ENCODE data around the gene FAM217A. TPM values are rescaled to one million over a fixed set of nuclear protein-coding genes. Genes with fewer than 3 reads are reported as not detected.

The FAM217A gene
- polyA plus RNA-seq, 3 donors: not detected

GRCh38 chr6:4029687-4030086, 49.2 kb downstream of the FAM217A start:
- Histone ChIP-seq H3K79me2 (ENCODE audit: insufficient read depth, low read length) (peaks cover 100% of the 10 kb centered on the region), H2AFZ (ENCODE audit: insufficient read depth, low read depth, low read length, poor library complexity, severe bottlenecking) (no peak overlapping the region), H4K20me1 (ENCODE audit: insufficient read depth, low read length) (peaks cover 99% of the 10 kb centered on the region), H3K36me3 (replicated peaks in 1 of 2; ENCODE audit: control insufficient read depth in 1 of 2, insufficient read depth in 2 of 2, low read length in 2 of 2) (peaks cover 27 to 49% of the 10 kb centered on the region in 2 donors), H3K27ac (ENCODE audit: low read depth in 1 of 2, low read length in 2 of 2) (peak overlapping the region in 1 of 2 donors; percentile 62), H3K27me3 (ENCODE audit: control insufficient read depth in 2 of 2, insufficient read depth in 2 of 2, low read length in 2 of 2) (no peaks in the 10 kb centered on the region), H3K9ac (ENCODE audit: insufficient read depth, low read length, poor library complexity, severe bottlenecking) (no peak overlapping the region), H3K4me3 (replicated peaks in 1 of 3; ENCODE audit: low read depth in 2 of 3, low read length in 3 of 3) (no peak overlapping the region), H3K9me3 (replicated peaks in 1 of 2; ENCODE audit: control insufficient read depth in 1 of 2, insufficient read depth in 1 of 2, low read length in 2 of 2) (no peaks in the 10 kb centered on the region), H3K4me1 (ENCODE audit: control insufficient read depth in 1 of 2, insufficient read depth in 2 of 2, low read length in 2 of 2) (peaks cover 3 to 16% of the 10 kb centered on the region in 2 donors), H3K4me2 (replicated peaks; ENCODE audit: extremely low read depth, low read length, poor library complexity, severe bottlenecking) (no peak overlapping the region)
- no peaks in the 10 kb centered on the region for H3K27me3 Mint-ChIP-seq (ENCODE audit: low read depth in 3 of 3)
- H3K4me3 Mint-ChIP-seq: no peak overlapping the region
- no peak for TF ChIP-seq CTCF (IDR thresholded peaks at IDR 0.05)
- peaks cover 0 to 4% (median 0%) of the 10 kb centered on the region in 7 donors for H3K9me3 Mint-ChIP-seq
- whole genome bisulfite sequencing (ENCODE audit: insufficient coverage): 100% methylated on average over 1 of the region's 7 CpGs
- intact Hi-C loops (cut with micrococcal nuclease): no loop called here
- peak; percentile 26 to 35 (median 33) for DNase-seq
- peak overlapping the region; percentile 73 to 94 (median 90) for H3K27ac Mint-ChIP-seq
- peaks cover 44% of the 10 kb centered on the region for H3K4me1 Mint-ChIP-seq
- peaks cover 39 to 52% of the 10 kb centered on the region in 2 donors for H3K36me3 Mint-ChIP-seq

GRCh38 chr6:4028051-4028450, 50.9 kb downstream of the FAM217A start:
- H3K27me3 ChIP-seq (ENCODE audit: control insufficient read depth in 2 of 2, insufficient read depth in 2 of 2, low read length in 2 of 2): no peaks in the 10 kb centered on the region
- peaks cover 55% of the 10 kb centered on the region for H3K4me1 Mint-ChIP-seq
- peaks cover 15 to 30% of the 10 kb centered on the region in 2 donors for H3K4me1 ChIP-seq (ENCODE audit: control insufficient read depth in 1 of 2, insufficient read depth in 2 of 2, low read length in 2 of 2)
- H3K36me3 Mint-ChIP-seq: peaks cover 37 to 48% of the 10 kb centered on the region in 2 donors
- H3K36me3 ChIP-seq (replicated peaks in 1 of 2; ENCODE audit: control insufficient read depth in 1 of 2, insufficient read depth in 2 of 2, low read length in 2 of 2): peaks cover 24 to 36% of the 10 kb centered on the region in 2 donors
- no peak for DNase-seq
- H3K9me3 ChIP-seq (replicated peaks in 1 of 2; ENCODE audit: control insufficient read depth in 1 of 2, insufficient read depth in 1 of 2, low read length in 2 of 2): no peaks in the 10 kb centered on the region
- no peak overlapping the region for H3K9ac ChIP-seq (ENCODE audit: insufficient read depth, low read length, poor library complexity, severe bottlenecking)
- peaks cover 100% of the 10 kb centered on the region for H3K79me2 ChIP-seq (ENCODE audit: insufficient read depth, low read length)
- no peak overlapping the region for H3K4me2 ChIP-seq (replicated peaks; ENCODE audit: extremely low read depth, low read length, poor library complexity, severe bottlenecking)
- no peaks in the 10 kb centered on the region for H3K27me3 Mint-ChIP-seq (ENCODE audit: low read depth in 3 of 3)
- H2AFZ ChIP-seq (ENCODE audit: insufficient read depth, low read depth, low read length, poor library complexity, severe bottlenecking): no peak overlapping the region
- H3K27ac ChIP-seq (ENCODE audit: low read depth in 1 of 2, low read length in 2 of 2): peak overlapping the region in 1 of 2 donors; percentile 62
- H3K4me3 Mint-ChIP-seq: no peak overlapping the region
- intact Hi-C loops (cut with micrococcal nuclease): no loop called here
- TF ChIP-seq CTCF (IDR thresholded peaks at IDR 0.05): no peak
- H3K9me3 Mint-ChIP-seq: peaks cover 0 to 4% (median 0%) of the 10 kb centered on the region in 7 donors
- H3K4me3 ChIP-seq (replicated peaks in 1 of 3; ENCODE audit: low read depth in 2 of 3, low read length in 3 of 3): no peak overlapping the region
- peak overlapping the region in 4 of 7 donors; percentile 21 to 82 (median 67) for H3K27ac Mint-ChIP-seq
- H4K20me1 ChIP-seq (ENCODE audit: insufficient read depth, low read length): peaks cover 100% of the 10 kb centered on the region

All from CD14-positive monocyte (primary cell).